OCI-LY3 (cell line): ENCODE data around the gene CARF.

Source experiments
- H2AFZ ChIP-seq: fragments of 200-600, 300-600 bp; shearing (Covaris generic); 2 replicates; pipeline ENCODE4 v1.6.0; 2014; ENCODE audit warnings: antibody characterized with exemption, low read depth, low read length
- H3K27ac ChIP-seq: fragments of 200-600, 300-600 bp; sonication (generic); 2 replicates; pipeline ENCODE4 v1.5.1; 2014; ENCODE audit warnings: mild to moderate bottlenecking, low read length, moderate library complexity, mixed read lengths
- H3K27me3 ChIP-seq: fragments of 200-600, 300-600 bp; sonication (generic); 2 replicates; pipeline ENCODE4 v1.6.1; 2014; ENCODE audit warnings: low read depth, low read length, mixed read lengths
- H3K36me3 ChIP-seq: fragments of 200-600, 300-600 bp; sonication (generic); replicated peaks from 2 replicates; pipeline ENCODE3; 2014; ENCODE audit warnings: low read depth, low read length, mixed read lengths
- H3K4me1 ChIP-seq: fragments of 300-600, 200-600 bp; sonication (generic); 2 replicates; pipeline ENCODE4 v1.6.1; 2014; ENCODE audit warnings: low read length, mixed read lengths
- H3K4me2 ChIP-seq: fragments of 200-600, 300-600 bp; sonication (generic); 2 replicates; pipeline ENCODE4 v1.6.1; 2014; ENCODE audit warnings: low read length, mixed read lengths
- H3K4me3 ChIP-seq: fragments of 300-600, 200-600 bp; sonication (generic); 2 replicates; pipeline ENCODE4 v1.5.1; 2014; ENCODE audit warnings: antibody characterized with exemption, mild to moderate bottlenecking, low read length, moderate library complexity
- H3K79me2 ChIP-seq: fragments of 300-600, 200-600 bp; shearing (Covaris generic); 2 replicates; pipeline ENCODE4 v1.6.1; 2014; ENCODE audit warnings: mild to moderate bottlenecking, low read length, mixed read lengths
- H3K9ac ChIP-seq: fragments of 300-600, 200-600 bp; shearing (Covaris generic); 2 replicates; pipeline ENCODE4 v1.6.0; 2014; ENCODE audit warnings: mild to moderate bottlenecking, low read length, moderate library complexity
- H3K9me3 ChIP-seq: fragments of 200-600, 300-600 bp; shearing (Covaris generic); 2 replicates; pipeline ENCODE4 v1.6.1; 2014; ENCODE audit warnings: low read length, mixed read lengths; ENCODE audit not compliant: insufficient read depth
- H4K20me1 ChIP-seq: fragments of 200-600, 300-600 bp; sonication (generic); 2 replicates; pipeline ENCODE4 v1.6.1; 2016; ENCODE audit warnings: low read length, mixed read lengths; ENCODE audit not compliant: insufficient read depth
- CTCF ChIP-seq: fragments of 200-600, 300-600 bp; sonication (generic); IDR thresholded peaks from 2 replicates; pipeline ENCODE4 v1.5.1; 2014; ENCODE audit warnings: antibody characterized with exemption, low read length, low read depth
- EZH2phosphoT487 ChIP-seq: fragments of 200-600 bp; shearing (Covaris generic); IDR thresholded peaks from 2 replicates; pipeline ENCODE4 v1.6.1; 2018; ENCODE audit warnings: antibody characterized with exemption, mixed run types, low read depth

Gene CARF

GRCh38 chr2:203035879-203036470 is 123.9 kb downstream of the CARF start:
- no peak overlapping the region for H3K4me3 ChIP-seq
- no peaks in the 10 kb centered on the region for H3K36me3 ChIP-seq
- peaks cover 10% of the 10 kb centered on the region for H3K4me1 ChIP-seq
- H3K4me2 ChIP-seq, result no peak overlapping the region
- no peak overlapping the region for H3K27ac ChIP-seq
- no peak overlapping the region for H2AFZ ChIP-seq
- H4K20me1 ChIP-seq, result no peaks in the 10 kb centered on the region
- no peaks in the 10 kb centered on the region for H3K79me2 ChIP-seq
- no peaks in the 10 kb centered on the region for H3K27me3 ChIP-seq
- H3K9me3 ChIP-seq, result no peaks in the 10 kb centered on the region
- TF ChIP-seq EZH2phosphoT487 (no peak), CTCF (no peak)
- H3K9ac ChIP-seq, result no peak overlapping the region
